NCI-H774 (cell line): ENCODE results near the gene CRY1.
"Not testable (repeated sequence)": the region's sequence is repeated elsewhere in the genome, so short reads cannot be mapped to it uniquely, and the experiment has no call there.

Experiments used
- DNase-seq: peaks from one replicate; lab custom pipeline; 2025; lab: John Stamatoyannopoulos, UW

The CRY1 gene

DNA sequence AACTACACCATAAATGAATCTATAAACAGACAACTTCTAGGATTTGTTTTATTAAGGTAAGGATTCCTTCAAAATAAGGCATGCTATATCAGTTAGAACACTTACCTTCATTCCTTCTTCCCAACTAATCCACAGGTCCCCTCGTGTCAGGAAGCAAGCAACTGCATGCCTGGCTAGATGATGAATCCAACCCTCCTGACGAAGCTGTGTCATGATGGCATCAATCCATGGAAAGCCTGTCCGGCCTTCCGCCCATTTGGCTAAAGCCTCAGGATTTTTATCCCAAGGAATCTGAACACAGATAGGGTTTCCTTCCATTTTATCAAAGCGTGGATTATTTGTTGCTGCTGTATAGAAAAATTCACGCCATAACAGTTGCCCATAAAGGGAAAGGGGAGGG lies 93.9 kb downstream of the CRY1 start:
- no peak for DNase-seq

DNA sequence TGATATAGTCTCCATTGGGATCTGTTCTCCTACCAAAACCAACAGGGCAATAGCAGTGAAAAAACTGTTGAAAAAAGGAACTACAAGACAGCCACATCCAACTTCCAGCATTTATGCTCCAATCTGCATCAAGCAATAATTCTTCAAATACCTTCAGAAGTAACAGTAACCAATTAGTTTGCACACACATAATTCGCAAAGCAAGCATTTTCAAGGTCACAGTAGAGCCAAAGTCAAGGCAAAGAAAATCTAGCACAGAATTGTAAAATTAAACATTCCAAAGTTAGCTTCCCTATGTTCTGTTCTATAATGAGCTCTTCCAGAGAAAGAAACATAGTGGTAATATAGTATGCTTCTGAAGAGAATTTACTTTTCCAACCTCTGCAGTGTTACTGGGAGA lies 95.4 kb downstream of the CRY1 start:
- no peak for DNase-seq

DNA sequence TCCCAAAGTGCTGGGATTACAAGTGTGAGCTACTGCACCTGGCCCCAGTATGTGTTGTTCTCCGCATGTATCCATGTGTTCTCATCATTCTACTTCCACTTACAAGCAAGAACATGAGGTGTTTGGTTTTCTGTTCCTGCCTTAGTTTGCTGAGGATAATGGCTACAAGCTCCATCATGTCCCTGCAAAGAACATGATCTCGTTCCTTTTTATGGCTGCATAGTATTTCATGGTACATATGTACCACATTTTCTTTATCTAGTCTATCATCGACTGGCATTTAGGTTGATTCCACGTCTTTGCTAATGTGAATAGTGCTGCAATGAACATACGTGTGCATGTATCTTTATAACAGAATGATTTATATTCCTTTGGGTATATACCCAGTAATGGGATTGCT lies 97.2 kb downstream of the CRY1 start:
- DNase-seq: not testable (repeated sequence)

DNA sequence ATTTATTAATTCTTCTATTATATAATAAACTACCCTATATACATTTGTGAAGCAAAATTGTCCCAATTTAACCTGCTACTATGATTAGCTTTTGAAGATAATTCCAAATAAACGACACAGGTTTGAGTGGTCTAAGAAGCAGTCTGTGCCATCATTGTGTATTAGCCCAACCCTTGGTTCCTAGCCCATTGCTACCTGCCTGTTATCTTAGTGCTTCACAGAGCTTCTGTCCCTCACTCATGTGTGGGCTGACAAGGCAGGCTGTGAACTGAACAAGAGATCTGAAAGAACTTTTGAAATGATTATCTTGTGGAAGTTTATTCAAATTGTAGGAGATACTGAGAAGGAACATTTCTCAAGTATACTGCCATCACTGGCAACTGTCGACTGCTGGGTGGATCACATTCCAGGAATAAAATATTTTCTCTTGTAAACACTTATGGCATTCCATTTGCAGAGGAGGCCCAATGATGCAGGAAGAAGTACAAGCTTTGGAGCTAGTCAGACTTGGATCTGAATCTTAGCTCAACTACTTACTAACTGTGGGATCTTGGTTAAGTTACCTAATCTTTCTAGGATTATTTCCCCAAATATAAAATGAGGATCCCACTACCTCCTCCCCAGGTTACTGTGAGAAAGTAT lies 98.6 kb downstream of the CRY1 start:
- DNase-seq: no peak

DNA sequence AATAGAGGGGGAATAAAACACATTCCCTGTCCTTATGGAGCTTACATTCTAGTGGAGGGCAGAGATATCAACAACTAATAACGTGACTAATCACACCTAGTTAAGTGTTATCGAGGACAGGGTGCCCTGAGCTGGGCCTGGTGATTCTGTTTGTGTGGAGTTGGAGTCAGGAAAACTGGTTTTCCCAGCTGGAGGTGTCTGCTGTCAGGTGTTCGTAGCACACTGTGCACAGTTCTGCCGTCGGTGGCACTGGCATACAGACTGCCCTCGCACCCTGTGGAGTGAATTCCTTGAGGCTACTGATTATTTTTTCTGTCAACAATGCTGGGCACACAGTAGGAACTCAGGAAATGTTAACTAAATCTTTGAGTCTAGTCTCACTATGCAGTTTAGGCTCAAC lies 105.5 kb downstream of the CRY1 start:
- DNase-seq: peak; percentile 8

DNA sequence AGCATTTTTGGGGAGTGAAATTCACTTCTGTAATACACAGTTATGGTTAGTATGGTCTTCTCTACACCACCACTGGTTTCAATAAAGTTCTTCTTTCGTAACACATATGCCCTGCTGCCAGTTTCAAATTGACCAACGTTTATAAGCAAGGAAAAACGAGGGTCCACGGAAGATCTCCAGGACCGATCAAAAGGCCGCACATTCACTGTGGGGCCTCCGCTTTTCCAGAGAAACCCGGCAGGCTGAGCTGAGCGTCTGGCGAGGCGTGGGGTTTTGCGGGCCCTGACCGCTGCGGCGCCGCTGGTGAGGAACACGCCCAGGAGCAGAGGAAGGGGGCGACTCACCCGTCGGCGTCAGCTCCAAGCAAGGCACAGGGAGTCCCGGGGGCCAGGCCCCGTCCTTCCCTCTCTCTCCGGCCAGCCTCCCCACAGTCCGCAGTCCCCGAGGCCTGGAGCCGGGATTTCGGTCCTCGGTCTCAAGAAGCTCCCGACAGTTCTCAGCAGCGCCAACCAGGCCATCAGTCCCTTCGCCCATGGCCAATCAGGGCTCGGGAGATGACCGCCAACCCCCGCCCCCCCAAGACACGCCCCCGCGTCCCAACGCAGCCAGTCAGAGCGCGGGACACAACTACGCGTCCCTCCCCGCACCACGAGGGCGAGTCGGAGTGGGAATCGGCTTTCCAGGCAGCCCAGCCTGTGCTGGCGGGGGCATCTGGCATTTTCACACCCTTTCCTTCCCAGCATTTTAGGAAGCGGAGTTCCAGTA lies 106.5 kb downstream of the CRY1 start, which contains the start of gene MTERF2:
Gene MTERF2 (minus strand): TSS at position 522 of the 765 bp plus-strand sequence. CDS start 8,432 bp downstream, outside the sequence.
- DNase-seq: peak; percentile 96

DNA sequence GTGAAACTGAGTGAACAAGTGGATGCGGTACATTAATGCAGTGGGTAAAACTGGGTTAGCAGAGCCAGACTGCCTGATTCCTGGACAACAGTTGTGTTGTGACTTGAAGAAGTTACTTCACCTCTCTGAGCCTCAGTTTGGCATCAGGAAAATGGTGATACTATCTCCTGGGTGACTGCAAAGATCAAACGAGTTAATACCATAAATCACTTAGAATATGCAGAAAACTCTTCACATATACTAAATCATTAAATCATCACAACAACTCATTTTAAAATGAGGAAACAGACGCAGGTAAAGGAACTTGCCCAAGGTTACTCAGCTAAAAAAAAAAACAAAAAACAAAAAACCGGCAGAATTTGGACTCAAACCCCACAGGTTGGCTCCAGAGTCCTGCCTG lies 107.2 kb downstream of the CRY1 start:
- no peak for DNase-seq

DNA sequence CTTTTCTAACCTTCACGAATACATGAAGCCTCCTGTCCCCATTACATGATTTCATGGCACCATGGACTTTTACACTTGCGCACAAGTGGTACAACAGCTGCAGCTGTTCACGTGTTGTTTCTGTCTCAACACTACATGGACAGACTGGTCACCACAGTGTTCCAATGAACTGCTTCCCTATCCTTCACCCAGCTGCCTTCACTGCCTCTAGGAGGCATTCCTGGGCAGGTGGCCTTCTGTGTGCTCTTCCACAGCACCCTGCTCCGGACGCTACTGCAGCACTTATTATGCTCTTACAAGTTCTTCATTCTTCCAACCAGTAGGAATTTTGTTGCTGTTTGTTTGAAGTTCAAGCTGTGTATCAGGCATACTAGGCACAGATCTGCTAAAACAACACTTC lies 107.9 kb downstream of the CRY1 start:
- DNase-seq: no peak

DNA sequence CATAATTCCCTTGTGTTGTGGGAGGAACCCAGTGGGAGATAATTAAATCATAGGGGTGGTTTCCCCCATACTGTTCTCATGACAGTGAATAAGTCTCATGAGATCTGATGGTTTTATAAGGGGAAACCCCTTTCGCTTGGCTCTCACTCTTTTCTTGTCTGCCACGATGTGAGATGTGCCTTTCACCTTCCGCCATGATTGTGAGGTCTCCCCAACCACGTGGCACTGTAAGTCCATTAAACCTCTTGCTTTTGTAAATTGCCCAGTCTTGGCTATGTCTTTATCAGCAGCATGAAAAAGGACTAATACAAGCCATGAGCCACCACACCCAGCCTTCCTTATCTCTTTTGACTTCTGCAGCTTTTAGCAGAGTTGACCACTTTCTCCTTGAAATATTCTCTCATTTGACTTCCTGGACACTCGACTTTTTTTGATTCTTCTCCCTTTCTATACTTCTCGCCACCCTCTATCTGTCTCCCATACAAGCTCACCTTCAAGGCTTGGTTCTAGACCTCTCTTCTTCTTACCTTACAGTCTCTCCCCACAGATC lies 108.7 kb downstream of the CRY1 start:
- DNase-seq: no peak

DNA sequence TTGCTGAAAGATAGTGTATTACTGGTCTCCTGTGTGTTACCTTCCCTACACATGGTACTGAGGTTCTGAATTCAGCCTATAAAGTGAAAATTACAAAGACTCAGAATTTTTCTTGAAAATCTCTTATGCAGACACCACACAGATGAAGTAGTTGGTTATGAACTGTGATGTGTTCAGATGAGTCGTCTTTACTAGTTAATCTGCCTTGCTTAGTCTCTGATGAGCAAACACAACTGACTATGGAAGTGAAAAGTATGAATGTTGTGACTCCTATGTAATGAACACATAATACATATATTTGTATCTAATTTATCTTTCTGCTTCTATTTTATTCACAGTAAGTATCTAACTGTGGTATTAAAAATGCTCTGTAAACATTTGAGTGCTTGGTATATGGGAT lies 111.1 kb downstream of the CRY1 start:
- DNase-seq: no peak

DNA sequence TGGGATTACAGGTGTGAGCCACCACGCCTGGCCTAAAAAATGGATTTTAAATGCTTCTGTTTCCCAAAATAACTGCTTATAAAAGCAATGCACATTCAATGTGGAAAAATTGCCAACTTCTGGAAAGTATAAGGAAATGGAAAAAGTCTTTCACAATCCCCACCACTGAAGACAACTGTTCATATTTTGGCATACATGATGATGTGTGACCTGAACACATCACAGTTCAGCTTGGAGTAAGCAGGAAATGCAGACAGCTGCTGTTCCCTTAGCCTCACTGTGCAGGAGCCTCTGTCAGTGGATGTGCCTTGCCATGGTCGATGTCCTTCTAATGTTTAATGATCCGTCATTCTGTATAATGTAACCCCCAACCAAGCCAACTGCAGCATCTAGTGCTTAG lies 111.6 kb downstream of the CRY1 start:
- no peak for DNase-seq

DNA sequence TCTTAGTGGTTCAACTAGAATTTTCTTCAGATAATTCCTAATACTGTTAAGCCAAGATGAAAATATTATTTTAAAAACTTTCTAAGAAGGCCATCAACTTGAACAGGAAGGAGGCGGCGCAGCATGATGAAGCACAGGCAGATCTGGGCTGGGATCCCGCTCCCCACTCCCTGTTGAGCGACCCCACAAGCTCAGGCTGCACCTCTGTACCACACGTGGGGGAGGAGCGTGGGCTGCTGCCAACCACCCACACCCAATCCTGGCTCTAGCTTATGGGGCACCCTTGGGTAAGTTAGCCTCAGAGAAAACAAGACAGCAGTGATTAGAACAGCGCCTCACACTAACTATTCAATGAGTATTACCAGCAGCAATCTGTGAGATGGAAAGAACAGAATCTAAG lies 112.4 kb downstream of the CRY1 start:
- DNase-seq: no peak

DNA sequence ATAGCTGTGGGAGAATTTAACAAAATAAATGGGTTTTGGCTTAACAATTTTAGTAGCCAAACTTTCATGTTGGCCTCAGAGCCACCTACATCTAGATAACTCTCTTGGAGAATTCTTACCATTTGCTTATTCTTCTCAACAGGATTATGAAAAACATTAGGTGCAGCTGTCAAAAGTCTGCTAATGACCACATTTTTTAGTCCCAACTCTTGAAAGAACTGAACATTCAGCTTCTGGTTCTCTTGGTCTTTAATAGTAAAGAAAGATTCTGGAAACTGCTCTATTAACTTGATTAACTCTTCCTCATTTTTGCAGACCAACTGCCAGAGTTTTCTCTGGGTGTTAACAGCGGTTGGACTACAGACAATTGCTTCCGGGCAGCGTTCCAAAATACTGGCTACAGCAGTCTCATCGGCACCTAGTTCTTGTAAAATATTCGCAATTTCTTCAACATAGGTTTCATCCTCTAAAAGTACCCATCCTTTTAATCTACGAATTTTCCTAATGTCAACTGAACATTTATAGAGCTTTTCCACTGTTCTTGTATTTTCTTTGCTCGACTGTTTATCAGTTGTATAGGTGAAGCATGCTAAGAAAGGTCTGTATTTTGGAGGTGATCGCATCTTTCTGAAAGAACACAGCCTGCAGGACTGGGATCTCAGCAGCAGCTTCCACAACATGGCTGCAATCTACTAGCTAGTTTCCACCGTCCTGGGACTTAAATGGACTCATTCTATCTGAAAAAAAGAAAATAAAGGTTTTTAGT lies 115.1 kb downstream of the CRY1 start:
- DNase-seq: peak; percentile 53

DNA sequence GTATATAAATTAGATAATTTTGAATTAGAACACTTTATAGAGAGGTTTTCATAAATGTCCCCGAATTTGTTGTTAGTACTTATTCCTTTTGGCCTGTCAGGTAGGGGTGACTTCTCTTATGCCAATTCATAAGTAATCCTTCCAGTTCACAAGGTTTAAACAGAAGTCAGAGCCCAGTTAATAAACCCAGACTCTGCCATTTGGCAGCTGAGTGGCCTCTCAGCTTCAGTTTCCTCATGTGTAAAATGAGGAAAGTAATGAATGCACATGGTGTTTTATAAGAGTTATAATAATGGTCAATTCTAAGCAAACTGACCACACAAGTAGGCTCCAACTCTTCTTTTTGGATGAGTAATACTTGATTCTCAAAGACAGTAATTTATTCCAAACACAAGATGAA lies 116.7 kb downstream of the CRY1 start:
- DNase-seq: no peak

DNA sequence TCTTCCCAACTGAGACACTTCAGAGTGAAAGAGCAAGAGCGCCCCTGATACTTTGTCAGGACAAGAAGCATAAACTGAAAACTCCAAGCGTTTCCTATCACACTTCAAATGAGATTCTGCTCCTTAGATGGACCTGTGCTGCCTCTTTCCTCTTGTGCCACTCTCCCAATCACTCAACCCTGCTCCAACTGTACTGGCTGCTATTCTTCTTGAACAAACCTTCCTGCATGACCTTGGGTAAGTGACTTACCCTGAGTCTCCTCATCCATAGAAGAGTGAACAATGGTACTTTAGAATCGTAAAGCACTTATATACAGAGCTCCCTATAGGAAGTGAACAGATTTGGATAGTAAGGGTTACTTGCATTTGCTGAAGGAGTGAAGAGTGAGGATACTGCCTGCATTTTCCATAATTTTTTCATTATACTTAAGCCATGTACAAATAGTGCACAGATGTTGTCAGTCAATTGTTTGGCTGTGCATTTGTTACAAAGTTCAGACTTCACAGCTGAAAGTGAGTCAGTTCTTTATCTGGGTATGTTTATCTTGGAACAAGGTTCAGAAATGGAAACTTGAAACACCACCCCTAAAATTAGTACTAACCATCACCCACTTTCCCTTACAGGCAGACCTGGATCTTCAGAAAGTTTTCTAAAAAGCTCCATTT lies 117.2 kb downstream of the CRY1 start:
- DNase-seq: no peak

DNA sequence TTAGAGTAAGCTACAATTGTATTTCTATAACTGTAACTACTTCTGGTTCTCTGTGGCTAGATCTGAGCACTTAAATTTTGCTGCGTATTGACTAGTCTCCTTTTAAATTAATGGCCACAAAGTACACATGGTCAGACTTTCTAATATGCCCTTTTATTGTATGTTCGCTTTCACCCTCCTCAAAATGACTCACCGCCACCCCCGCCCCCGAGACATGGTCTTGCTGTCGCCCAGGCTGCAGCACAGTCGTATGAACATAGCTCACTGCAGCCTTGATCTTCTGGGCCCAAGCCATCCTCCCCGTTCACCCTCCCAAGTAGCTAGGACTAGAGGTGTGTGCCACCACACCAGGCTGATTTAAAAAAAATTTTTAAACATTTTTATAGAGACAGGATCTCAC lies 118.3 kb downstream of the CRY1 start:
- no peak for DNase-seq

DNA sequence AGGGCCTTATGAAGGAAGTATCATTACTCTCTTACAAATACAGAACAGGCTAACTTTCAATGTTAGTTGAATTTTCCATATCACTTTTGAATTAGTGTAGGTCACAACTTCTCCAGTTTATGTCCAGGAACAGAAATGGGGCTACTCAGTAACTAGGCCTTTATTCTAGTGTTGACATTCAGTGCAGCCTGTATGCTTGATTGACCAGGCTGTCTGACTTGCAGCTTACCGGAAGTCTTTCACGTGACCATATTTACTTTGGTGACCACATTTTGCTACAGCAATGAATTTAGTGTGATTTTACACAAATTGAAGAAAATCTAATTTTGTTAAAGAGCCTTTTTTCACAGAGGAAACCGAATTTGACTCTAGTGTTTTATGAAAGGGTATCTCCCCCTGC lies 118.8 kb downstream of the CRY1 start:
- peak; percentile 60 for DNase-seq

DNA sequence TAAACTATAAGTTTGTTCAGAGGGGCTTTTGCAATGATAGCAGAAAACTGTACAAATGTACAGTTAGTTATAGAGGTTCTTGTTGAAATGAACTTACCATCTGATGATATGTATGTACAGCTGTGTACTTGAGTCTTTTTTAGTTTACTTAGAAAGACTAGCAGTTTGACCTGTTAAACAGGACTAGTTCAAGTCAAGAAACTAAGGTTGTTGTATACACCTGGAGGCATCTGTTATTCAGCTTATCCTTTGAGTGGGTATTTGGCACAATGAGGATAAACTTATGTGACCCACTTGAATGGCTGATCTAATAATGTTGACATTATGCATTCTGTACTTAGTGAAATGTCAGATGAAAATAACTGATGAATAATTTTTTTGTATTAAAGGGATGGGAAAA lies 119.8 kb downstream of the CRY1 start:
- DNase-seq: no peak

DNA sequence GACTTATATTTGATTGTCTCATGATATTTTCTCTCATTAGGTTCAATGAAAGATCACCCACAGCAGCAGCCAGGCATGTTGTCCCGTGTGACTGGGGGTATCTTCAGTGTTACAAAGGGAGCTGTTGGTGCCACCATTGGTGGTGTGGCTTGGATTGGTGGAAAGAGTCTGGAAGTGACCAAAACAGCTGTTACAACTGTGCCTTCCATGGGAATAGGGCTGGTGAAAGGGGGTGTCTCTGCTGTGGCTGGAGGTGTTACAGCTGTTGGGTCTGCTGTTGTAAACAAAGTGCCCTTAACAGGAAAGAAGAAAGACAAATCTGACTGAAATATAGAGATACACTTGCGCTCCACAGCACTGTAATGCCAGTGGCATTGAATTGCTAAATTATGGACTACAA lies 122.3 kb downstream of the CRY1 start:
- DNase-seq: no peak

DNA sequence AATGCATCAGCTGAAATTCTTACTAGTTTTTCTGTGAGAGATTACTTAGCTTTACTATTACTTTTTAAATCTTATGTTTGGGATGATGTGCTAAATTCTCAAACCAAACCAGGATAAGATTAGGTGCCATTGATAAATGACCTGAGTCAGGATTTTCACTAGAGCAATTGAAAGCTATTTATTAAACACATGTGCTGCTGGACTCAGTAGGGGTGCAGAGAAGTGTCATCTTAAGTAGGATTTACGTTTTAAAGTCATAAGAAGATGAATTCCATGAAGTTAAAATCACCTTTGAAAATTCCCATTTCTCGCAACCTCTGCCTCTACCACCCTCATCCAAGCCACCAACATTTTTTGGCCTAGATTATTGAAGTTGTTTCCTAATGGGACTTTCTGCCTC lies 128.8 kb downstream of the CRY1 start:
- no peak for DNase-seq

DNA sequence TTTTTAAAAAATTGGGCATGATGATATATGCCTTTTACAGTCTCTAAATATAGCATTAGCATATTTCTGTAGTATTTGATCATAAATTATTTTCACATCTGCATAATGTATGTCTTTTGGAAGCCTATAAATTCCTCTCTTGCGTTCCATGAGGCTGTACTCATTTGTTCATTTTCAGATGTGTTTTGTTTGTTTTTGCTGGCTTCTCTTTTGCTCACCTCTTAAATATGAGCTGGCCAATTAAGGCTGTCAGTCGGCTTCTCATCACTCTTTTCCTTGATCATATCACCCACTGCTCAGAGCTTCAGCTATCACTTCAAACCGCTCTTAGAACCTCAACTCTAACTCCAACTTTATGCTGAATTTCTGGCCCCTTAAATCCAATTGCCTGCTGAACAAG lies 131.1 kb downstream of the CRY1 start:
- no peak for DNase-seq

DNA sequence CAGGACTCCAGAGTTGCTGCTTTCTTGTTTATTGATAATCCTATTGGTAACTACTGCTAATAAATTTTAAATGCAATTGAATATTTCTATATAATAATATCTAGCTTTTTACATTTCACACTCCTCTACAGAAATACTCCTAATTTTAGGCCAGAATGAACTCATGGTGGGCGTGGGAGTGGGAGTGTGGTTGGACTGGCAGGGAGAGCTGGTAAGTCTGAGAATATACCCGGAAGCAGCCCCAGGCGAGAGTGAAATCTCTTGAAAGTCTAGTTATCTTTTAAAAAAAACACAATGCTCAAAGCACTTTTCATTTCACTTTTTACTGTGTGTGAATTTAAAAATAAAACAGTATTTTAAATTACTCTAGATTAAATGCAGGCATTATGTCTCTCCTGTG lies 132.9 kb downstream of the CRY1 start:
- DNase-seq: no peak
